Fibroblast of the aortic adventitia (primary cell): ENCODE measurements around the gene TTC23. TPM values are rescaled to one million over a fixed set of nuclear protein-coding genes. Genes with fewer than 3 reads are reported as not detected.

Experiments
- DNase-seq: peaks from one replicate; pipeline ENCODE4 v3.0.0-alpha.2; 2010; ENCODE audit warnings: low read depth
- H3K4me3 ChIP-seq: 2 replicates; pipeline ENCODE4 v1.5.1; 2011; ENCODE audit warnings: low read depth, mild to moderate bottlenecking, control low read depth, low read length, moderate library complexity
- total RNA-seq: library from RNA; depleted of rRNA; stranded (reverse); fragments of >200 nt; gene quantifications from 2 replicates; pipeline ENCODE4 v1.2.3, GENCODE V29; 2012; ENCODE audit warnings: low replicate concordance
- TF ChIP-seq, protein P1 (sequence below): IDR thresholded peaks from 2 replicates; pipeline ENCODE4 v1.5.1; 2011; ENCODE audit warnings: mild to moderate bottlenecking, low read length, control low read depth, inconsistent platforms; ENCODE audit not compliant: insufficient read depth

Gene TTC23
- total RNA-seq, 1 donor: 36.7 TPM

DNA sequence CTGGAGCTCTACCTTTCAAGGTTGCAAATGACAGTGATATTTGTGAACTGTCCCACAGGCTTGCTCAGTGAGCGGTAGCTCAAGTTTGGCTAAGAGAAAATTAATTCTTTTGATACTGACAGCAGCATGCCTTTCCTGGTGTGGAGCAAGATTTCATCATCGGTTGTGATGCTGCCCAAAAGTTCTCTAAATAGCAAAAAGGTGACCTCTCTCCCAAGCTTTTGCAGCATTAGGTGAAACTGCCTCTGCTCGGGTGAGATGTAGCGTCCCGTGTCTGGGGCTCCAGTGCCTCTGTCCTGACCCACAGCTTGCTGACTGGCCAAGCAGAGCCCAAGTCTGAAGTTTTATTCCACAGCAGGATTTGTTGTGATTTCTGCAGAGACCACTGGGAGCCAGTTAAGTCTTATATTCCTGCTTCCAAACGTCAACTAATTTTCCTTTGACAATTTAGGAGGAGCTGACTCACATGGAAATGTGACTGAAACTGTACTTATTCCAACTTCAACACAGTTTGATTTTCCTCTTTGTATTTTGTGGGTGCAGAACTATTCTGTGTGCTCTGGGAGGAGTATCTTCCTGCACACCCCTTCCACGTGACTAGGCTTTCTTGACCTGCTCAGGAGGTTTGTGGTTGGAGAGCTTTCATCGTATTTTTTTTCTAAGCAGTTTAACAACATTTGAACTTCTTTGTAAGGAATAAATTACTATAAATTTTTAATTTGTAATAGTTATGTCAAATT is 138.6 kb downstream of the TTC23 start:
- H3K4me3 ChIP-seq: no peak overlapping the region
- DNase-seq: peak; percentile 74
- TF ChIP-seq, protein P1, sequence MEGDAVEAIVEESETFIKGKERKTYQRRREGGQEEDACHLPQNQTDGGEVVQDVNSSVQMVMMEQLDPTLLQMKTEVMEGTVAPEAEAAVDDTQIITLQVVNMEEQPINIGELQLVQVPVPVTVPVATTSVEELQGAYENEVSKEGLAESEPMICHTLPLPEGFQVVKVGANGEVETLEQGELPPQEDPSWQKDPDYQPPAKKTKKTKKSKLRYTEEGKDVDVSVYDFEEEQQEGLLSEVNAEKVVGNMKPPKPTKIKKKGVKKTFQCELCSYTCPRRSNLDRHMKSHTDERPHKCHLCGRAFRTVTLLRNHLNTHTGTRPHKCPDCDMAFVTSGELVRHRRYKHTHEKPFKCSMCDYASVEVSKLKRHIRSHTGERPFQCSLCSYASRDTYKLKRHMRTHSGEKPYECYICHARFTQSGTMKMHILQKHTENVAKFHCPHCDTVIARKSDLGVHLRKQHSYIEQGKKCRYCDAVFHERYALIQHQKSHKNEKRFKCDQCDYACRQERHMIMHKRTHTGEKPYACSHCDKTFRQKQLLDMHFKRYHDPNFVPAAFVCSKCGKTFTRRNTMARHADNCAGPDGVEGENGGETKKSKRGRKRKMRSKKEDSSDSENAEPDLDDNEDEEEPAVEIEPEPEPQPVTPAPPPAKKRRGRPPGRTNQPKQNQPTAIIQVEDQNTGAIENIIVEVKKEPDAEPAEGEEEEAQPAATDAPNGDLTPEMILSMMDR: no peak

DNA sequence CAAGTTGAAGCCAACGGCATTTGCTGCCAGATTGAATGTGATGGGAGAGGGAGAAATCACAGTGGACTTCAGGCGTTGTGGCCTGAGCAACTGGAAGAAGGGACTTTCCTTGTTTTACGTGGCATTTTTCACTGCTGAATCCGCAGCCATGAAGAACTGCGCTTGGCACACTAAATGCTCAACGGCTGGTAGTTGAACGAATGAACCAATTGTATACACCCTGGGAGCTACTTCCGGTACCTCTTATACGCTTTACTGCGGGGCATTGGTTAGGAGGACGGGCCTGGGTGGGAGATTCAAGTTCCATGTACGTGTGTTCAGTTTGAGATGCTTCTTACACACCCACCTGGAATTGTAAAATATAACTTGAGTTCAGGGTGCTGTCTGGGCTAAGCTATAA is 139.3 kb downstream of the TTC23 start:
- TF ChIP-seq, protein P1: no peak
- DNase-seq: no peak
- no peak overlapping the region for H3K4me3 ChIP-seq

DNA sequence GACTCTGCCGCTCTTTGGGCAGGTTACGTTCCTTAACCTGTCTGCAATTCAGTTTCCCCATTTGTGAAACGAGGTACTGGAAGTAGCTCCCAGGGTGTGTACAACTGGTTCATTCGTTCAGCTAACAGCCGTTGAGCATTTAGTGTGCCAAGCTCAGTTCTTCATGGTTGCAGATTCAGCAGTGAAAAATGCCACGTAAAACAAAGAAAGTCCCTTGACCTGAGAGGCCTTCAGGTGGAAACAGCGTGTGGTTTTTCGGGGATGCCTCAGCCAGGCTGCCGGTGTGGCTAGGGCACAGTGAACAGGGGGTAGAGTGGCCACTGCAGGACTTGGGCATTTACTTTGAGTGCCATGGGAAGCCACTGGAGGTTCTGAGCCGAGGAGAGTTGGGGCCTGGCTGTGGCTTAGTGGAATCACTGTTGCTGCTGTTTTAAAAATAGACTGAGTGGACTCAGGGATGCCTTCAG is 139.8 kb downstream of the TTC23 start:
- no peak for DNase-seq
- TF ChIP-seq, protein P1: no peak
- H3K4me3 ChIP-seq: no peak overlapping the region

DNA sequence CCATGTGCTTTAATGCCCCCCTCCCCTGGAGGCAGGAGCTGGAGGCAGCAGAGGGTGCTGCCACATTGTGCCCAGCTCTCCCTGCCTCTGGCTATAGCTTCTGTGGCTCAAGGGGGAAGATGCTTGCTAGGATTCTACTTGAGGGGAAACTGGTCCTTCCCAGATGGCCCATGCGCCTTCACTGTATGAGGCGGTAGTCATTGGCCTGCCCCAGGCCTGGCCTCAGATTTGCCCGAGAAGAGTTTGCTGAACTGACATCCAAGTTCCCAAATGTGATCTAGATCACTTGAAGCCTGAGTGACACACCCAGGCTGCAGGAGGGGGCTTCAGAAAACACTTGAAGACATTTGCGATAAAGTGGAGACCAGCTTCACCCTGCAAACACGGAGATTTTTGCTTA is 140.4 kb downstream of the TTC23 start:
- TF ChIP-seq, protein P1: no peak
- DNase-seq: no peak
- no peak overlapping the region for H3K4me3 ChIP-seq

DNA sequence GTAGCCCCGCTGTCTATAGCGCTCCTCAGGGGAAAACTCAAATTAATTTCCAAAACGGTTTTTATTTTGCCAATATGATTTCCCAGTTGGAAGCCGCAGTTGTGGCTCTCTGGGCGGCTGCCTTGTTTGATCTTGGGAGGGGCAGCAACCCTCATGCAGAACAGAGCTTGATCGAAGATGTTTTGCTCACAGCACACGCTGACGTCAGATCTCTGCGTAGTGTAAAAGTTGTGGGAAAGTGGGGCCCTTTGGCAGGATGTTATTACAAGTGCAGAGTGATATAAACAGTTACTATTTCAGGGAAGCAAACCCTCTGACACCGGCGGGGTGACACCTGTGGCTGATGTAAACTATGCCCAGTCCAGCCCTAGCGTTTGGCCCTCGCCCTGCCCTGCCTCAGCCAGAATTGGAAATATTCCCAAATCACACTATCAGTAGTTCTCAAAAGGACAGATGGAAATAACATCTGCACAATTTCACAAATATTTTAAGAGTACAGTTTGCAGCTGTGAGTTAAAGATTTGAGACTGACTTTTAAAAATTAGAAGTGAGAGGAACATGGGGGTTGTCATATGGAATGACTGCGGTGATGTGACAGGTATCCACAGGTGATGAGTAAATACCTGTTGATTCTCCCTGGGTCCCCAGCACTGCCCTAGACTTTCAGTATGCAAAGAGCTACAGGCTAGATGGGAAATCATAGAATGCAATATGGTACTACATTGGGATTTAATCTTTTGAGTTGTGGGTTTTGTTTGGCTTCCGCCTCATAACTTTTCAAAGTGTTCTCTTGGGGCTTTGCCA is 142.8 kb downstream of the TTC23 start:
- peak overlapping the region; percentile 61 for H3K4me3 ChIP-seq
- TF ChIP-seq, protein P1: no peak
- DNase-seq: peak; percentile 63

DNA sequence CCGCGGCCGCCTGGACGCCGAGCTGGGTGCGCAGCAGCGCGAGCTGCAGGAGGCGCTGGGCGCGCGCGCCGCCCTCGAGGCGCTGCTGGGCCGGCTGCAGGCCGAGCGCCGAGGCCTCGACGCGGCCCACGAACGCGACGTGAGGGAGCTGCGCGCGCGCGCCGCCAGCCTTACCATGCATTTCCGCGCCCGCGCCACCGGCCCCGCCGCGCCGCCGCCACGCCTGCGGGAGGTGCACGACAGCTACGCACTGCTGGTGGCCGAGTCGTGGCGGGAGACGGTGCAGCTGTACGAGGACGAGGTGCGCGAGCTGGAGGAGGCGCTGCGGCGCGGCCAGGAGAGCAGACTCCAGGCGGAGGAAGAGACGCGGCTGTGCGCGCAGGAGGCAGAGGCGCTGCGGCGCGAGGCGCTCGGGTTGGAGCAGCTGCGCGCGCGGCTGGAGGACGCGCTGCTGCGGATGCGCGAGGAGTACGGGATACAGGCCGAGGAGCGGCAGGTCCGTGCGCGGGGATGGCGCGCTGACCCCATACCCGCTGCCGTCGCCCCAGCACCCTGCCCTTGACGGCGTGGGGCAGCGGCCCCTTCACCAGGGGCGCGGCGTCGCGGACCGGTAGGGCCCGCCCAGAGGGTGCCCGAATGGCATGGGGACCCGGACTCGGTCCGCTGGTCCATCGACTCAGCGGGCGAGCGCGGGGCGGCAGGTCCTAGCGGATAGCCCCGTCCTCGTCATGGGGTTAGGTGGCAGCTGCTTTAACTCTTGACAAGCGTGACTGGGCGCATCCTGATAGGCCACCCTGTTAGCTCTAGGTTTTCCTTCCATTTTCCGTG is 143.7 kb downstream of the TTC23 start:
- TF ChIP-seq, protein P1: no peak
- peak overlapping the region; percentile 61 for H3K4me3 ChIP-seq
- DNase-seq: peak; percentile 46
